Stimulated activated naive CD8-positive, alpha-beta T cell treated with anti-CD3 and anti-CD28 coated beads, Interleukin-15, Interleukin-2, amounts not matched to agents 100 U/mL and 50 U/mL, for 24 hours (primary cell): ENCODE results near the gene PLCB4.
"Not testable (repeated sequence)": the region's sequence is repeated elsewhere in the genome, so short reads cannot be mapped to it uniquely, and the experiment has no call there.

Source experiments
- ATAC-seq: fragments of 150-1000 bp; cut with Tn5 transposase; one replicate; pipeline ENCODE4 v1.10.0; 2021
- DNase-seq: peaks from one replicate; pipeline ENCODE4 v3.0.0; 2021

Gene PLCB4

GRCh38 chr20:9068841-9069663 lies at the start of gene PLCB4:
PLCB4 (plus strand) TSS chr20:9069087; CDS start chr20:9307815, 238,728 bp downstream.
- ATAC-seq = no peak

GRCh38 chr20:9019833-9020232 lies 49.1 kb upstream of the PLCB4 start:
- ATAC-seq (no peak), DNase-seq (no peak)

More at GRCh38 chr20:9068841-9069663, at the start of gene PLCB4:
- DNase-seq = no peak

GRCh38 chr20:9021216-9021615 lies 47.7 kb upstream of the PLCB4 start:
- ATAC-seq (no peak), DNase-seq (no peak)

GRCh38 chr20:9021699-9022098 lies 47.2 kb upstream of the PLCB4 start:
- ATAC-seq = no peak
- no peak for DNase-seq

GRCh38 chr20:9022376-9022775 lies 46.5 kb upstream of the PLCB4 start:
- DNase-seq (no peak), ATAC-seq (no peak)

- ATAC-seq = no peak
- DNase-seq = no peak
These were observed 44.3 kb upstream of the PLCB4 start for GRCh38 chr20:9024606-9025005.

- no peak for ATAC-seq
- DNase-seq = no peak
These were observed 43.9 kb upstream of the PLCB4 start for GRCh38 chr20:9025011-9025410.

- no peak for DNase-seq
- ATAC-seq = no peak
These were observed 43.2 kb upstream of the PLCB4 start for GRCh38 chr20:9025643-9026042.

- ATAC-seq (no peak), DNase-seq (no peak)
These were observed 41.3 kb upstream of the PLCB4 start for GRCh38 chr20:9027626-9028025.

GRCh38 chr20:9028419-9028818 lies 40.5 kb upstream of the PLCB4 start:
- ATAC-seq = no peak

GRCh38 chr20:9031991-9032390 lies 36.9 kb upstream of the PLCB4 start:
- no peak for ATAC-seq
- DNase-seq = no peak

More at GRCh38 chr20:9028419-9028818, 40.5 kb upstream of the PLCB4 start:
- no peak for DNase-seq

GRCh38 chr20:9032758-9033157 lies 36.1 kb upstream of the PLCB4 start:
- no peak for ATAC-seq
- no peak for DNase-seq

- DNase-seq (no peak), ATAC-seq (no peak)
These were observed 33.8 kb upstream of the PLCB4 start for GRCh38 chr20:9035126-9035525.

GRCh38 chr20:9036593-9036992 lies 32.3 kb upstream of the PLCB4 start:
- ATAC-seq (no peak), DNase-seq (no peak)

- no peak for DNase-seq
- no peak for ATAC-seq
These were observed 29.9 kb upstream of the PLCB4 start for GRCh38 chr20:9038791-9039535.

- ATAC-seq (no peak), DNase-seq (no peak)
These were observed 27.9 kb upstream of the PLCB4 start for GRCh38 chr20:9040863-9041524.

GRCh38 chr20:9043364-9043763 lies 25.5 kb upstream of the PLCB4 start:
- DNase-seq (no peak), ATAC-seq (no peak)

GRCh38 chr20:9047928-9048327 lies 21.0 kb upstream of the PLCB4 start:
- not testable (repeated sequence) for DNase-seq, ATAC-seq

- DNase-seq (no peak), ATAC-seq (no peak)
These were observed 17.4 kb upstream of the PLCB4 start for GRCh38 chr20:9051508-9051907.

GRCh38 chr20:9052136-9052535 lies 16.8 kb upstream of the PLCB4 start:
- ATAC-seq = no peak
- no peak for DNase-seq

GRCh38 chr20:9053108-9053507 lies 15.8 kb upstream of the PLCB4 start:
- DNase-seq = no peak
- no peak for ATAC-seq

- DNase-seq (no peak), ATAC-seq (no peak)
These were observed 14.7 kb upstream of the PLCB4 start for GRCh38 chr20:9054176-9054575.

GRCh38 chr20:9059931-9060330 lies 9.0 kb upstream of the PLCB4 start:
- ATAC-seq (no peak), DNase-seq (no peak)
